Stimulated activated CD4-positive, alpha-beta T cell treated with anti-CD3 and anti-CD28 coated beads, Interleukin-1b, Interleukin-23, amount 100 ng/mL, for 1 hour (primary cell): ENCODE data around the gene CA5A.
"Not testable (repeated sequence)": the region's sequence is repeated elsewhere in the genome, so short reads cannot be mapped to it uniquely, and the experiment has no call there.

Experiments used
- DNase-seq, 2 donors: peaks; one replicate each; pipeline ENCODE4 v3.0.0-alpha.2; 2020; ENCODE audit warnings: low read depth in 2 of 2

Gene CA5A

DNA sequence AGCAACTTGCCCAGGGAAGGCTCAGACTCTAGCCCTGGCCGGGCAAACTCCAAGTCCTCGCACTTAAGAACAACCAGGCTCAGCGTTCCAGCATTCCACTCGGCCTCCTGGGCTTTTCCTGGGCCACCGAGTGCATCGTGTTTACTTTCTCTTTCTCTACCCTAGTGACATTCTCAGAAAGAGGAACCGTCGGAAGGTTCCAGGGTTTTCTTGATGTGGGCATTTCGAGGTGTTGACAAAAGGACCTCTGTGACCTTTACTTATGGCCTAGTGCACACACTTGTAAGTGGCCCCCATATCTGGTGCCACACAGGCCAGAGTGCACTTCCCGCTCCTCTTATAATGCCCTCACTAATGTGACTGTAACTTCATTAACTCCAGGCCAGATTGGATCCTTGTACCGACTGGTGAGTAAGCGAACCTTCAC lies 11.8 kb upstream of the CA5A start:
- DNase-seq = no peak

DNA sequence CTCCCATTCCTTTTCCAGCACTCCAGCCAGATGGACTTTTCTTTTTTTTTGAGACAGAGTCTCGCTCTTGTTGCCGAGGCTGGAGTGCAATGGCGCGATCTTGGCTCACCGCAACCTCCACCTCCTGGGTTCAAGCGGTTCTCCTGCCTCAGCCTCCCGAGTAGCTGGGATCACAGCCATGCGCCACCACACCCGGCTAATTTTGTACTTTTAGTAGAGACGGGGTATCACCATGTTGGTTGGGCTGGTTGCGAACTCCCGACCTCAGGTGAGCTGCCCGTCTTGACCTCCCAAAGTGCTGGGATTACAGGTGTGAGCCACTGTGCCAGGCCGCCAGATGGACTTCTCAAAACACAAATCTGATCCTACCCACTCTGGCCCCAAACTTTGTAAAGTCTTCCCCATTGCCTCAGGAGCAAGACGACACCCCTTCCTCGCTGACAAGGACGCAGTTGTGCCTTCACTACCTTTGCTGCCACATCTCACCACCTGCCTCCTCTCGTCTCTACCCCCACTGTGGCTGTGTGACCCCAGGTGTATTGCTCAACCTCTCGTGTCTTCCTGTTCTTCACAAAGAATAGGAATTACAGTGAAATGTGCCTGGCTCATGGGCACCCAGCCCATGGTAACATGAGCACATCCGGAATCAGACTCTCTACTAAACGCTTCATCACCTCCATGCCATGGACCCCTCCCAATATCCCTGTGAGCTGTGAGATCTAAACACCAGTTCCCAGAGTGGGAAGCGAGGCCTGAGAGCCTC lies 11.2 kb upstream of the CA5A start:
- no peak for DNase-seq

DNA sequence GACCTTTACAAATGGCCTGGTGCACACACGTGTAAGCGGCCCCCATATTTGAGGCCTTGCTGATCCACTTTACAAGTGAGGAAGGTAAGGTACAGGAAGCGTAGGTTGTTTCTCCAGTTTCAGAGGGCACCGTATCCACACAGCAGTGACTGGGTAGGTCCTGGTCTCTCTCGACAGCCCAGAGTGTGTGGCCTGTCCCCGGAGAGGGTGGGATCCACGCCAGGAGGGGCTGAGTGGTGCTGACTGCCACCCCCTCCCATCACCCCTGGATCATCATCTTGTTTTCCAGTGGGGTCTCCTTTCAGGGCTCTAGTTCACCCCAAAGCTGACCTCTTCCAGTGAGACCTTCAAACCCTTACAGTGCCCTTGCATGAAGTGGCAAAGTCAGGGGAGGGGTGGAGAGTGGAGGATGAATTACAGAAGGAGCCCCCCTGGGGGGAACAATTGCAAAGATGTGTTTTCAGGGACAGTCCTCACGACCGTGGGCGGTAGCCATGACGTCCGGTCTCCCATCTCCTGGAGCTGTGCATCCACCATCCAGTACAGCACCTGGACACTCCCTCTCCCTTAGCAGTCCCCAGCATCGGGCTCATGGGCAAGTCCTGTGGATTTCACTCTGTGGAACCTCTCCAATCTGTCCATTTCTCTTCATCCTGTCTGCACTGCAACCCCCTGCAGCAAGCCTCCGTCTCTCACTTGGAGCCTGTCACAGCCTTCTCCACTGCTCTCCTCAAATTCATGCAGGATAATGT lies 10.4 kb upstream of the CA5A start:
- no peak for DNase-seq

DNA sequence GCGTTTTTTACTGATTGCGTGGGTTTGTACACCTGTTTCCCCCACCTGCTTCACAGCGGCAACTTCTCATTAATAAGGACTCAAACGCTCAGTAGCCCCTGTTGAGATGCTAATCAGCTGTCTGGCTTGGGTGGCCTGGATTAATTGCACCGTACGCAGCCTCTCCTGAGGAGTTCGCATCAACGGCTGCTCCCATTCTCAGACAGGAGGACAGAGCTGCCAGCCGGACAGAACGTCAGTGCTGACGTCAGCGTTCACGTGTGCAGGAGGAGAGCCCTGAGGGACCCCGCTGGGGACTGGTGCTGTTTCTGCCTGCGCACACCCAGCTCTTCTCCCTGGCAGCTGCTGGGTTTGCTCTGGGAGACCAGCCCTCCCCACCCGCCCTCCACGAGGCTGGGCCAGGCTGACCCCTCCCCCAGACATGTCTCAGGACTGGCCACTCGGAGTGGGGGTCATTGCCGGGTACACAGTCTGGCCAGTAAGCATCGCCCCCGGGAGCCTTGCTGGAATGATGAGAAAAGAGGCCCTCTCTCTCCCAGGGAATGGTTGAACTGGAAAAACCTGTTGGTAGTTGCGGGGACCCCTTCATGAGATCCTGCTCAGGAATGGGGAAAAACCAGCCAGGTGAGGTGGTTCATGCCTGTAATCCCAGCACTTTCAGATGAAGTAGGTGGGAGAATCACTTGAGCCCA lies 9.2 kb upstream of the CA5A start:
- DNase-seq = no peak

DNA sequence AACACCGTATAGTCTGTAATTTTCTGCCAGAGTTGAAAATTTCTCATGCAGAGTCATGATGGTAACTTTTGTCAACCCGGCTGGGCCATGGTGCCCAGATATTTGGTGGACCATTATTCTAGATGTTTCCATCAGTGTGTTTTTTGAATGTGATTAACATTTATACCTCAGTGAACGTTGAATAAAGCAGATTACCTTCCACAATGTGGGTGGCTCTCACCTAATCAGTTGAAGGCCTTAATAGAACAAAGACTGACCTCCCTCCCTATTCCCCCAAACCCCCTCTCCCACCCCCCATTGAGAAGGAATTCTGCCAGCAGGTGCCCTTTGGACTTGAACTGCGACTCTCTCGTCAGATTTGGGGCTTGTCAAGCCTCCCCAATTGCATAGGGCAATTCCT lies 6.4 kb upstream of the CA5A start:
- no peak for DNase-seq

DNA sequence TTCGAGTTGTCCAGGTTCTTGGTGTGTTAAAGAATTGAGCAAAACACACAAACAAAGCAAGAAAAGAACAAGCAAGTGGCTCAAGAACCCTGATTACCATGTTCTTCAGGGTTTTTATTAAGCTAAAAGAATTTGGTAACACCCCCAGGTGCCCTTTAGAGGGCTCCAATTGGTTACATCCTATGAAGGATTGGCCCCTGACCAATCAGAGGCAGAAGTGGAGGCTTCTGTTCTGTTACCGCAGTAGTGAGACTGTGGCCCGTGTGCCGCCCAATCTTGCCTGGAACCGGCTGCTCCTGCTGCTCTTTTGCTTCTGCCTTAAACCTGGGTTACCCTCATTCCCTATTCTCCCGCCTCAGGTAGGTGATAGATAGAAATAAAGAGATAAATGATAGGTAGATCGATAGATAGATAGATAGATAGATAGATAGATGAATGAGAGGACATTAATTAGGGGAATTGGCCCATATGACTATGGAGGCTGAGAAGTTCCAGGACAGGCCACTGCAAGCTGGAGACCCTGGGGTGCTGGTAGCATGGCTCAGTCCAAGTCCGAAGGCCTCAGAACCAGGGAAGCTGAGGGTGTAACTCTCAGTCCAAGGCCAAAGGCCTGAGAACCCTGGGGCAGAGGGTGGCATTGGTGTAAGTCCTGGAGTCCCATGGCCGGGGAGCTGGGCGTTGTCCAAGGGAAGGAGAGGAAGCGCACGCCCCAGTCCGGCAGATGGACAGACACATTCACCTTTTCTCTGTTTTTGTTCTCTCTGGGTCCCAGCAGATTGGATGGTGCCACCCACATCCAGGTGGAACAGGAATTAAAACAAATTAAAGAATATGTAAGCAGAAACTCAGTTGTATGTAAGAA lies 3.5 kb upstream of the CA5A start:
- DNase-seq = no peak

DNA sequence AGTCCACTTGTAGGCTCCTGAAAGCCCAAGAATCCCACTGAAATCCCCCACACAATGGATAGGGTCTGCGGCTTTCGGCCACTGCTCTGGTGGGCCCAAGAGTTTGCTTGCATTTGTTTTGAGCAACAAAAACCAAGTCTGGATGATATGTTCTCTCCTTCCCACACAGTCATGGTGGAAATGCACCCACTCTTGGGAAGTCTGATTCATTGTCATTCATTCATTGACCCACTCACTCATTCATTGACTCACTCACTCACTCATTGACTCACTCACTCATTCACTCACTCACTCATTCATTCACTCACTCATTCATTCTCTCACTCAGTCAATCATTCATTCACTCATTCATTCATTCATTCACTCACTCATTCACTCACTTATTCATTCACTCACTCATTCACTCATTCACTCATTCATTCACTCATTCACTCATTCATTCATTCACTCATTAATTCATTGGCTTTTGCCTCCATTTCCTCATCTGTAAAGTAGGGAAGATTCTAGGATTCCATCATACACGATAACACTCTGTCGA lies 2.2 kb upstream of the CA5A start:
- DNase-seq = no peak

DNA sequence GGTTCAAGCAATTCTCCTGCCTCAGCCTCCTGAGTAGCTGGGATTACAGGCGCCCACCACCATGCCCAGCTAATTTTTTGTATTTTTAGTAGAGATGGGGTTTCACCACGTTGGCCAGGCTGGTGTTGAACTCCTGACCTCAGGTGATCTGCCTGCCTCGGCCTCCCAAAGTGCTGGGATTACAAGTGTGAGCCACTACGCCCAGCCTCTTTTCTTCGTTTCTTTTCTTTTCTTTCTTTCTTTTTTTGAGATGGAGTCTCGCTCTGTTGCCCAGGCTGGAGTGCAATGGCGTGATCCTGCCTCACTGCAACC lies 858 bp upstream of the CA5A start:
- DNase-seq = not testable (repeated sequence)

DNA sequence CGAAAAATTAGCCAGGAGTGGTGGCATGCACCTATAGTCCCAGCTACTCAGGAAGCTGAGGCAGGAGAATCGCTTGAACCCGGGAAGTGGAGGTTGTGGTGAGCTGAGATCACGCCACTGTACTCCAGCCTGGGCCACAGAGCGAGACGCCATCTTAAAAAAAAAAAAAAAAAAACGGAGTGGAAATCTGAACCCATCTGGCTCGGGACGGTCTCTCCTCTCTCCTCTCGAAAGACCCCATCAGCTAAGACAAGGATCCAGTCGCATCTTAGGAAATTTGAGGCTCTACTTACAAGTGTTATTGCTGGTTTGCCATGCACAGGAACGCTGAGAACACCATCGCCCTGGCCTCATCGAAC lies 334 bp downstream of the CA5A start:
- not testable (repeated sequence) for DNase-seq

DNA sequence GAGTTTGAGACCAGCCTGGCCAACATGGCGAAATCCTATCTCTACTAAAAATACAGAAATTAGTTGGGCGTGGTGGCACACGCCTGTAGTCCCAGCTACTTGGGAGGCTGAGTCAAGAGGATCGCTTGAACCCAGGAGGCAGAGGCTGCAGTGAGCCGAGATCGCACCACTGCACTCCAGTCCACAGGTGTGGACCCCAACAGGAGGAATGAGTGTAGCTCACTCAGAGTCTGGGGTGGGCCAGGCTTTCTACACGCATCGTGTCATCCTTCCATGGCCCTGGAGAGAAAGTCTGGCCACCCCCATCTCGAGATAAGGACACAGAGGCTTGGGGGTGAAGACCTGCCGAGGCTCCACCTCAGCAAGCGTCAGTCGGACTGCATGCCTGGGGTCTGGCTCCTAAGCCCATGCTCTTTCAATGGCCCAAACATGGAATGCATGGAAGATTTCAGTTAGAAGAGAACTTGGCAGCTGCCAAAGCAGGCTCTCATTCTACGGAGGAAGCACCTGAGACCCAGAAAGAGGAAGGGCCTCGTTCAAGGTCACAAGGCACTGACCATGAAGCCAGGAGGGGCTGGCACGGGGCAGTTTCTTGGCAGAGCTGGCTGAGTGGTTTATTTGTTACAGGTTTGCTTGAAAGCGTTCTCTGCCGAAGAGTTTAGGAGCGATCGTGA lies 1.4 kb downstream of the CA5A start:
- not testable (repeated sequence) for DNase-seq

DNA sequence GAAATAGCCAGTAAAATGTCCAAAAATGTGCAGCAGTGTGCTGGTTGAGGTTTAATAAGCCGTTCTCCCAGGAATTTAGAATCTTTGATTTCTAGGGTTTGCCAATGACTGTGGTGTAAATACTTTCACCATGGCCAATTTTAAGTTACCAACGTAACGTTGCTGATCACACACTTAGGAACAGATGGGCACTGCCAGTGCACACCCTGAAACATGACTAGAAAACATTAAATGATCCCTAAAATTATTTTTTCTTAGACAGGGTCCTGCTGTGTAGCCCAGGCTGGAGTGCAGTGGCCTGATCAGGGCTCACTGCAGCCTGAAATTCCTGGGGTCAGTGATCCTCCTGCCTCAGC lies 3.2 kb downstream of the CA5A start:
- no peak for DNase-seq

DNA sequence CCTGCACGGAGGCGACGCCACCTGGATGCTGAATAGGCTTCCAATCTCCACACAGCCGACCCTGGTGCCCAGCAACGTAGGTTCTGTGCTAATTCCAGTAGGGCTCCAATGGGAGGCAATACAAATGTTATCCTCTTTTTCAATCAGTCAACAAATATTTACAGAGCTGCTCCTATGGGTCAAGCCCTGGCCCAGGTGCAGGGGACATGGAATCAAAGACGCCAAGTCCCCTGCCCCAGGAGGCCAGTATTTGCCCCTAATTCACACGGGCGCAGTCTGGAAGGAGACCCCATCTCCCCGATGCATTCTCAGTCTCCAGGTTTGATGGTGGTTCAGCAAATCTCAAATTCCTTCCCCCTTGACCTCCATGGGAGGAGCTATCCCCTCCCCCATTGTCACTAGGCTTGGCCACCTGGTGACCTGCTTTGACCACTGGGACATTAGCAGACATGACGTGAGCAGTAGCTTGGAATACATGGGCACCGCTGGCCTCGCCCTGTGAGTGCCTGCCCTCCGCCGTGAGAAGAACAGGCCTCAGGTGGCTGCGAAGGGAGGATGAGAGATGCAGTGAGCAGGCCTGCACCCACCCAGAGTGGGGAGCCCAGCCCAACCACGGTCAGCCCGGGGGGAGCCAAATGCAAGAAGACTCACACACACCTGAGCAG lies 3.7 kb downstream of the CA5A start:
- DNase-seq = not testable (repeated sequence)

DNA sequence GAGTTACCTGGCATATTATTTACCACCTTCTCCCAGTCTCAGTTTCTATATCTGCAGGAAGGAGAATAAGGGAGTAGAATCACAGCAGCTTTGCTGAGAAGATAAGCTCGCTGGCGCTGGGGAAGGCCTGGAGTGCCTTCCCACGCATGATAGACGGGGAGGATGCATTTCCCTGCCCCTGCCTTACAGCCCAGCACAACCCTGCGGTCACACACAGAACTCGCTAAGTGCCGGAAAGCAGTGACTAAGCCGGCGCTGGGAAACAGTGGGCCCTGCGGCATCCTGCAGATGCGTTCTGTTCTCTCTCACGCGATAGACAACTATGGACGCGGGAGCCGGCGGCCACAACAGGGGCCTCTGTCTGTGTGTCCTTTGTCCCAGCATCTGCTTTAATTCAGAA lies 4.8 kb downstream of the CA5A start:
- no peak for DNase-seq

DNA sequence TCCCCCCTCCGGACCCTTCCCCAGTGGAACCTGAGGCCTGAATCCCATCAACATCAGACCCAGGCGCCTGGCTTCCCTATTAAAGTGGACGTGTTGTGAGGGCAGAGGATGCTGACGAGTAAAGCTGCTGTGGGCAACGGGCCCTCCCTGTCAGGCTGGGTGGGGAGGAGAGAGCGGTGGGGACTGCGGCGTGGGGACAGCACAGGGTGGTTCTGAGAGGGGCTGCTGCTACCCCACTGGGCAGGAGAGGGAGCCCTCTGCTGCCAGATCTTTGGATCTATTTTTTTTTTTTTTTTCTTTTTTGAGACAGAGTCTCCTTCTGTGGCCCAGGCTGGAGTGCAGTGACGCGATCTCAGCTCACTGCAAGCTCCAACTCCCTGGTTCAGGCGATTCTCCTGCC lies 5.9 kb downstream of the CA5A start:
- no peak for DNase-seq

DNA sequence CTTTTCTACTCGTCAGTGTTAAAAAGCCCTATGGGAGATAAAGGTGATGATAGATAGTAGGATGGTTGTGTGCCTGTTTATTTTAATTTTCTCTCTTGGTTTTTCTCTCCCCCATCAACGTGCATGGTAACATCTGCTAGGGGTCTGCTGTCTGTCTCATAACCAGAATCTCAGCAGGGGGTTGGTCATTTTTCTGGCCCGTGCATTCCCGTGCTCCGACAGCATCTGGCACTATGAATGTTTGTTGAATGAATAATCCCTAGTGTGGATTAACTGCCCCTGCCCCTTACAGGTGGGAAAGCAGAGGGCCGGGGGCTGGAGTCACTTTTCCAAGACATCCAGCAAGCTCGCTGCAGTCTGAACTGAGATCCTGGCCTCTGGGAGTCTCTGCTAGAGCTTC lies 6.3 kb downstream of the CA5A start:
- DNase-seq = no peak

DNA sequence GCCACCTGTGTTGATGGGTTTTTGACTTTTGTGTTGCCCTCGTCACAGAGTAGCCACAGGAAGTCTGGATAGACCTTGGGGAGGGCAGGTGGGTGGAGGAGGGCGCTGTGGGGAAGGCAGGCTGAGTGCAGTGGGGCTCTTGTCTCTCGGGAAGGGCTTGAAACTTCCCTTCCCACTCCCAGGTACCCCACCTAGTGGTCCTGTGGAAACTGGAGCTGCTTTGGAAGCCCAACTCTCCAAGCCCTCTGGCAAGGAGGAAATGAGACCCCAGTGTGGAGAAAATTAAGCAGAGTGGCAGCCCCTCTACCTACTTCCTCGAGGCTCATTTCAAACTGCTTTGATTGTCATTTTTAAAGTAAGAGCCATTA lies 9.2 kb downstream of the CA5A start:
- DNase-seq = no peak

DNA sequence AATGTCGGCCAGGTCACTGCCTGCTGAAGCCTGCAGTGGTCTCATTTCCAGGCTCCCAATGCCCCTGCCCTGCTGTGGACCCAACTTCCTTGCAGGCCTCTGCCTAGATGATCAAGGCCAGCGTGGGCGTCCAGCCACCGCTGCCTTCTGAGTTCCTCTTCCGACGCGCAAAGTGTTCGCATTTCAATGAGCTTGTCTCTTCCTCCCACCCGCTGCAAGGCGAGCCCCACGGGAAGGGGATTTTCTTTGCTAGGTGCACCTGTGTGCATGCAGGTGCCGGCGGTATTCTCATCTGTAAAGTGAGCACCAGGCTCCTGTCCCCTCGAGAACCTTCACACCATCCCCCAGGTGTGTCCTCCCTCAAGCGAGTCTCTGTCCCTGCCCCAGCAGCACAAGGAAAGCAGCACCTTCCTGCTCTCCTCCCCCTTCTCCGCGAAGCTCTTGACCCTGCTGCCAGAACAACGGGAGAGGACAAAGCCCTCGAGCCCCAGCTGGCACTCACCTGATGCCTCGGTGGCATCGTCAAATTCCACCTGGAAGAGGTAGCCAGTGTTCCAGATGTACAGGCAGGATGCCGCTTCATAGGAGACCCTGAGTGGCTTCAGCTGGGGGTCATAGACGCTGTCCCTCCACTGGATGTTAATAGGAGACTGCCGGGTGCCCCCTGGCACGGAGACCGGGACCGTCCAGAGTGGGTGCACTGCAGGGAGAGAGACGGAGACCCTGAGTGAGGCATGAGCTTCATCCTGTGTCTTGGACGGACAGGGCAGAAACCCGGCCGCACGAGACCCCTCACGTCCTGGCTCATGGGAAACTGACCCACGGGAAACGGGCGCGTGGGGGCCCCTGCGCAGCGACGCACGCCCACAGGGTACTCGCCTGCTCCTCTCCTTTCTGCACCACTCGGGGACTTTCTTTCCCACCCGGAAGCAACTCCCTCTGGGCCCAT lies 9.8 kb downstream of the CA5A start:
- DNase-seq = no peak

DNA sequence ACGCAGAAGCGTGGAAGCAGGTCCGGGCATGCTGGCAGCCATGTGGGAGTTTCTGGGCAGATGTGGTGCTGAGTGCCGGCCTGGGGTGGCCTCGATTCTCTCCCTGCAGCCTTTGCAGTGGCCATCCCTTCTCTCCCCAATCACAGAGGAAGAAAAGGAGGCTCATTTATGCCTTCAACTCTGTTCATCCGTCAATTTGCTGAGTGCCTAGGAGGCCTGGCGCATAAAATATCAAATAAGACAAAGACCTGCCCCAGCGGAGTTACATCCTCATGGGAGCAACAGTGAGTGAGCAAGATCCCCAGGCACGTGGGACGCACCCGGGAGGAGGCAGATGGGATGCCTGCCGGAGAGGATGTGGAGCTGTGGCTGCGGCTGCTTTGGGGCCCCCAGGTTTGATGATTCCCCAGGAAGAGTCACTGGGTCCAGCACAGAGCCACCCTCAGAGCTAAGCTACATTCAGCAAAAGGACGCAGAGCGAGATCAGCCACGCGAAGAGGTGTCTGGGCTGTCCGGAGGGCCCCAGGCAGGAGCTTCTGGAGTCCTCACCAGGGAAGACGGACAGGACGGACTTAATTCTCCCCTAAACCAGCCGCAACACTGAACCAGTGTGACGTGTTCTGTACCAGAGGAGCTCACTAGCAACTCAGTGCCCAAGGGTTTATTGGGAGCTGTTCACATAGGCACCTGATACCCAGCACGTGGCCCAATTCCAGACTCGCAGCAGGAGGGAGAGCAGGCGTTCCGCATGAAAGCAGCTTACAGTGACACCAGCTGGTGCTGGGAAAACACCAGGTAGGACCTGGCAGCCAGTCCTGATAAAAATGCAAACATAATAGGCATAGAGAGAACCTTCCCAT lies 11.3 kb downstream of the CA5A start:
- DNase-seq = no peak
